AG09309 (cell line): ENCODE measurements around the gene STARD4.

ENCODE experiments used
- DNase-seq: peaks from one replicate; pipeline ENCODE4 v3.0.0-alpha.2; 2010; ENCODE audit warnings: low read depth
- H3K4me3 ChIP-seq: 2 replicates; pipeline ENCODE4 v1.5.1; 2011; ENCODE audit warnings: mild to moderate bottlenecking, low read depth, low read length, moderate library complexity; ENCODE audit not compliant: control insufficient read depth
- CTCF ChIP-seq: IDR thresholded peaks from 2 replicates; pipeline ENCODE4 v1.5.1; 2011; ENCODE audit warnings: mild to moderate bottlenecking, low read depth, low read length, inconsistent platforms; ENCODE audit not compliant: insufficient read depth, control insufficient read depth; ENCODE audit errors: missing control alignments

The STARD4 gene

GRCh38 chr5:111530298-111530740 is 18.0 kb upstream of the STARD4 start:
- DNase-seq = no peak
- no peak overlapping the region for H3K4me3 ChIP-seq
- TF ChIP-seq CTCF = no peak

- no peak overlapping the region for H3K4me3 ChIP-seq
- no peak for TF ChIP-seq CTCF
- no peak for DNase-seq
Measured at GRCh38 chr5:111528056-111528455, 15.7 kb upstream of the STARD4 start.

GRCh38 chr5:111520908-111521307 is 8.6 kb upstream of the STARD4 start:
- H3K4me3 ChIP-seq = no peak overlapping the region
- TF ChIP-seq CTCF = no peak
- DNase-seq = no peak

GRCh38 chr5:111518777-111519176 is 6.4 kb upstream of the STARD4 start:
- no peak for DNase-seq
- no peak for TF ChIP-seq CTCF
- H3K4me3 ChIP-seq = no peak overlapping the region

- DNase-seq = no peak
- no peak for TF ChIP-seq CTCF
- no peak overlapping the region for H3K4me3 ChIP-seq
Measured at GRCh38 chr5:111517853-111518501, 5.6 kb upstream of the STARD4 start.

- TF ChIP-seq CTCF = no peak
Measured at GRCh38 chr5:111514087-111514486, 1.8 kb upstream of the STARD4 start.

More at GRCh38 chr5:111514087-111514486, 1.8 kb upstream of the STARD4 start:
- DNase-seq = no peak
- no peak overlapping the region for H3K4me3 ChIP-seq
